NCI-H128 (cell line): ENCODE results near the gene ZAP70.

Source experiments
- DNase-seq: peaks from one replicate; lab custom pipeline; 2025; ENCODE audit not compliant: unreplicated experiment; lab: John Stamatoyannopoulos, UW

ZAP70 gene

GRCh38 chr2:97732436-97733340, 19.3 kb downstream of the ZAP70 start:
- DNase-seq: no peak

GRCh38 chr2:97733341-97734035, 20.1 kb downstream of the ZAP70 start:
- DNase-seq: no peak

GRCh38 chr2:97734061-97735051, 21.0 kb downstream of the ZAP70 start:
- DNase-seq: no peak

GRCh38 chr2:97735161-97735561, 21.8 kb downstream of the ZAP70 start:
- DNase-seq: no peak

GRCh38 chr2:97736185-97736584, 22.8 kb downstream of the ZAP70 start:
- DNase-seq: no peak

GRCh38 chr2:97736608-97737330, 23.4 kb downstream of the ZAP70 start:
- no peak for DNase-seq

GRCh38 chr2:97737421-97738178, 24.2 kb downstream of the ZAP70 start:
- DNase-seq: no peak

- DNase-seq: no peak
These were observed 25.0 kb downstream of the ZAP70 start for GRCh38 chr2:97738179-97739019.

- DNase-seq: no peak
These were observed 25.9 kb downstream of the ZAP70 start for GRCh38 chr2:97739020-97739892.

GRCh38 chr2:97739893-97740245, 26.5 kb downstream of the ZAP70 start:
- no peak for DNase-seq

- peak; percentile 89 for DNase-seq
These were observed 27.3 kb downstream of the ZAP70 start for GRCh38 chr2:97740590-97741182.

GRCh38 chr2:97741251-97741650, 27.9 kb downstream of the ZAP70 start:
- DNase-seq: no peak

GRCh38 chr2:97741686-97742085, 28.3 kb downstream of the ZAP70 start:
- DNase-seq: no peak

GRCh38 chr2:97742381-97742847, 29.0 kb downstream of the ZAP70 start:
- DNase-seq: no peak

- no peak for DNase-seq
These were observed 30.5 kb downstream of the ZAP70 start for GRCh38 chr2:97743913-97744312.

- DNase-seq: no peak
These were observed 32.2 kb downstream of the ZAP70 start for GRCh38 chr2:97745474-97746174.

GRCh38 chr2:97747285-97747684, 33.9 kb downstream of the ZAP70 start:
- DNase-seq: no peak
